Measurements from ENCODE around the gene DDX25.
"Not testable (repeated sequence)": the region's sequence is repeated elsewhere in the genome, so short reads cannot be mapped to it uniquely, and the experiment has no call there.

The DDX25 gene

GRCh38 chr11:125910226-125910849, 6.0 kb downstream of the DDX25 start:
- DNase-seq: no peak

GRCh38 chr11:125914601-125915000, 10.3 kb downstream of the DDX25 start:
- DNase-seq: not testable (repeated sequence)

GRCh38 chr11:125916683-125917347, 12.5 kb downstream of the DDX25 start:
- DNase-seq: no peak

- no peak for DNase-seq
These were observed 14.0 kb downstream of the DDX25 start for GRCh38 chr11:125918140-125918840.

GRCh38 chr11:125921042-125921441, 16.7 kb downstream of the DDX25 start:
- DNase-seq: no peak

GRCh38 chr11:125922156-125922555, 17.8 kb downstream of the DDX25 start:
- DNase-seq: no peak

GRCh38 chr11:125923012-125923579, 18.8 kb downstream of the DDX25 start:
- DNase-seq: peak; percentile 20 to 69

GRCh38 chr11:125923633-125924032, 19.3 kb downstream of the DDX25 start:
- DNase-seq: no peak

GRCh38 chr11:125924384-125925007, 20.2 kb downstream of the DDX25 start:
- DNase-seq: no peak

- no peak for DNase-seq
These were observed 21.0 kb downstream of the DDX25 start for GRCh38 chr11:125925247-125925740.

- DNase-seq: no peak
These were observed 21.5 kb downstream of the DDX25 start for GRCh38 chr11:125925804-125926203.

- DNase-seq: no peak
These were observed 22.4 kb downstream of the DDX25 start for GRCh38 chr11:125926682-125927081.

GRCh38 chr11:125929445-125930075, 25.3 kb downstream of the DDX25 start:
- DNase-seq: no peak

- no peak for DNase-seq
These were observed 25.8 kb downstream of the DDX25 start for GRCh38 chr11:125930076-125930450.

GRCh38 chr11:125931116-125931515, 26.8 kb downstream of the DDX25 start:
- no peak for DNase-seq

- no peak for DNase-seq
These were observed 27.4 kb downstream of the DDX25 start for GRCh38 chr11:125931668-125932067.

- DNase-seq: no peak
These were observed 28.0 kb downstream of the DDX25 start for GRCh38 chr11:125932301-125932700.

GRCh38 chr11:125933030-125933813, 28.9 kb downstream of the DDX25 start:
- DNase-seq: no peak

- no peak for DNase-seq
These were observed 30.2 kb downstream of the DDX25 start for GRCh38 chr11:125934473-125934872.

- DNase-seq: no peak
These were observed 30.7 kb downstream of the DDX25 start for GRCh38 chr11:125935056-125935455.

- no peak for DNase-seq
These were observed 31.4 kb downstream of the DDX25 start for GRCh38 chr11:125935618-125936199.

All from NCI-H187 (cell line).